Suprapubic skin (tissue), 4 donors: ENCODE results near the gene SYPL1. TPM values are rescaled to one million over a fixed set of nuclear protein-coding genes. Genes with fewer than 3 reads are reported as not detected.

Experiments
- DNase-seq, 2 donors: peaks; one replicate each; pipeline ENCODE4 v3.0.0-alpha.2; 2019; ENCODE audit warnings: low spot score in 2 of 2
- H3K27ac ChIP-seq: fragments of 200-600 bp; sonication (generic); one replicate; pipeline ENCODE4 v1.5.1; 2019
- H3K27me3 ChIP-seq: fragments of 200-600 bp; sonication (generic); one replicate; pipeline ENCODE4 v1.5.1; 2019
- H3K36me3 ChIP-seq: fragments of 200-600 bp; sonication (generic); one replicate; pipeline ENCODE4 v1.5.1; 2019
- H3K4me1 ChIP-seq: fragments of 200-600 bp; sonication (generic); one replicate; pipeline ENCODE4 v1.5.1; 2019
- H3K4me3 ChIP-seq: fragments of 200-600 bp; sonication (generic); one replicate; pipeline ENCODE4 v1.5.1; 2019; ENCODE audit warnings: mild to moderate bottlenecking
- H3K9me3 ChIP-seq: fragments of 200-600 bp; sonication (generic); one replicate; pipeline ENCODE4 v1.5.1; 2019
- CTCF ChIP-seq, 2 donors: fragments of 200-600 bp in 1 of 2; fragments of 450-650 bp in 1 of 2; sonication (generic) in 1 of 2; IDR thresholded peaks; one replicate each; pipeline ENCODE4 v1.5.1; 2016 to 2019; ENCODE audit warnings: antibody characterized with exemption in 2 of 2, mild to moderate bottlenecking in 1 of 2, moderate library complexity in 1 of 2
- EP300 ChIP-seq: sonication (generic); formaldehyde crosslinking; IDR thresholded peaks from one replicate; pipeline ENCODE4 v1.6.1; 2017; ENCODE audit warnings: antibody characterized with exemption
- POLR2A ChIP-seq, 2 donors: fragments of 450-650 bp; IDR thresholded peaks; one replicate each; pipeline ENCODE4 v1.6.1; 2017; ENCODE audit warnings: antibody characterized with exemption in 2 of 2, mild to moderate bottlenecking in 2 of 2, moderate library complexity in 2 of 2
- POLR2AphosphoS5 ChIP-seq, 3 donors: sonication (generic); formaldehyde crosslinking; IDR thresholded peaks; one replicate each; pipeline ENCODE4 v1.6.1; 2017; ENCODE audit warnings: antibody characterized with exemption in 3 of 3
- WGBS: methylation state at CpG from one replicate; pipeline ENCODE4 v1.1.5; 2018; 5-methylcytosine and 5-hydroxymethylcytosine counted together
- total RNA-seq, 4 donors: library from RNA; depleted of rRNA; stranded (reverse); fragments of >200 nt; gene quantifications; one replicate each; pipeline ENCODE4 v1.1.0, GENCODE V29; 2016

SYPL1 gene
- total RNA-seq, 4 donors from 2014 or later, result 71.3 to 115 (median 99.3) TPM

- no peaks in the 10 kb centered on the region for H3K36me3 ChIP-seq
- H3K4me3 ChIP-seq, result no peak overlapping the region
- H3K27ac ChIP-seq, result peak overlapping the region; percentile 59
- DNase-seq, result peak in 1 of 2 donors; percentile 88
- peaks cover 60% of the 10 kb centered on the region for H3K4me1 ChIP-seq
- peak in 2 of 3 donors; percentile 79 to 86 for TF ChIP-seq POLR2AphosphoS5 (IDR thresholded peaks at IDR 0.05)
- no peak for TF ChIP-seq CTCF (IDR thresholded peaks at IDR 0.05)
- no peaks in the 10 kb centered on the region for H3K9me3 ChIP-seq
- no peaks in the 10 kb centered on the region for H3K27me3 ChIP-seq
- 44% methylated on average over 13 of the region's 19 CpGs for WGBS
Observed at GRCh38 chr7:106057962-106058927, 53.9 kb downstream of the SYPL1 start.

GRCh38 chr7:106057204-106057961 lies 54.7 kb downstream of the SYPL1 start:
- Histone ChIP-seq H3K27ac (peak overlapping the region; percentile 59), H3K4me3 (no peak overlapping the region), H3K27me3 (no peaks in the 10 kb centered on the region), H3K9me3 (no peaks in the 10 kb centered on the region), H3K36me3 (no peaks in the 10 kb centered on the region), H3K4me1 (peaks cover 51% of the 10 kb centered on the region)
- TF ChIP-seq POLR2AphosphoS5 (IDR thresholded peaks at IDR 0.05) (no peak), EP300 (no peak), POLR2A (IDR thresholded peaks at IDR 0.05) (no peak), CTCF (IDR thresholded peaks at IDR 0.05) (no peak)
- 70% methylated on average over 10 of the region's 10 CpGs for WGBS
- peak in 1 of 2 donors; percentile 63 for DNase-seq

GRCh38 chr7:106056513-106057203 lies 55.5 kb downstream of the SYPL1 start:
- H3K27ac ChIP-seq, result no peak overlapping the region
- no peaks in the 10 kb centered on the region for H3K9me3 ChIP-seq
- TF ChIP-seq CTCF (IDR thresholded peaks at IDR 0.05), result peak; percentile 78 to 89
- no peak for TF ChIP-seq POLR2A (IDR thresholded peaks at IDR 0.05)
- no peak for TF ChIP-seq POLR2AphosphoS5 (IDR thresholded peaks at IDR 0.05)
- H3K4me1 ChIP-seq, result peaks cover 49% of the 10 kb centered on the region
- 55% methylated on average over 9 of the region's 9 CpGs for WGBS
- H3K27me3 ChIP-seq, result no peaks in the 10 kb centered on the region
- no peaks in the 10 kb centered on the region for H3K36me3 ChIP-seq
- peak in 1 of 2 donors; percentile 86 for DNase-seq
- no peak overlapping the region for H3K4me3 ChIP-seq

- no peaks in the 10 kb centered on the region for H3K9me3 ChIP-seq
- no peak overlapping the region for H3K27ac ChIP-seq
- 85% methylated on average over 7 of the region's 7 CpGs for WGBS
- H3K36me3 ChIP-seq, result no peaks in the 10 kb centered on the region
- H3K27me3 ChIP-seq, result no peaks in the 10 kb centered on the region
- H3K4me3 ChIP-seq, result no peak overlapping the region
- TF ChIP-seq POLR2AphosphoS5 (IDR thresholded peaks at IDR 0.05), result no peak
- TF ChIP-seq POLR2A (IDR thresholded peaks at IDR 0.05), result no peak
- no peak for TF ChIP-seq CTCF (IDR thresholded peaks at IDR 0.05)
- no peak for TF ChIP-seq EP300
- DNase-seq, result no peak
- peaks cover 53% of the 10 kb centered on the region for H3K4me1 ChIP-seq
Observed at GRCh38 chr7:106054971-106055532, 57.1 kb downstream of the SYPL1 start.
